Large intestine (tissue), 12 donors: ENCODE data around the gene TMEM213. TPM values are rescaled to one million over a fixed set of nuclear protein-coding genes. Genes with fewer than 3 reads are reported as not detected.

Source experiments
- DNase-seq, 2 donors: peaks; one replicate each; pipeline versions ENCODE4 v3.0.0 to v3.0.0-alpha.2; 2013
- H3K27ac ChIP-seq: one replicate; pipeline ENCODE4 v1.5.1; 2013; ENCODE audit warnings: low read length
- H3K27me3 ChIP-seq: 2 replicates; pipeline ENCODE4 v1.6.1; 2013; ENCODE audit warnings: low read length; ENCODE audit not compliant: control insufficient read depth, insufficient read depth
- H3K36me3 ChIP-seq: 2 replicates; pipeline ENCODE4 v1.6.1; 2013; ENCODE audit warnings: low read length; ENCODE audit not compliant: control insufficient read depth, insufficient read depth
- H3K4me1 ChIP-seq: one replicate; pipeline ENCODE4 v1.6.1; 2013; ENCODE audit warnings: low read length; ENCODE audit not compliant: control insufficient read depth, insufficient read depth
- H3K4me3 ChIP-seq: one replicate; pipeline ENCODE4 v1.5.1; 2013; ENCODE audit warnings: low read length
- H3K9me3 ChIP-seq: one replicate; pipeline ENCODE4 v1.6.1; 2013; ENCODE audit warnings: mild to moderate bottlenecking, low read depth, low read length, moderate library complexity; ENCODE audit not compliant: control insufficient read depth
- WGBS: methylation state at CpG from one replicate; pipeline ENCODE4 v1.1.5; 2013; ENCODE audit warnings: low lambda C conversion rate; ENCODE audit not compliant: insufficient coverage; 5-methylcytosine and 5-hydroxymethylcytosine counted together
- long read RNA-seq, 11 donors: transcript quantifications; one replicate each; lab custom pipeline, GENCODE V29; 2026
- polyA plus RNA-seq: library from polyadenylated mRNA; unstranded; fragments of 120-200 nt; gene quantifications from one replicate; pipeline ENCODE4 v1.2.1, GENCODE V29; 2013

TMEM213 gene
- 0.01 TPM for polyA plus RNA-seq
- long read RNA-seq, donor 1, result 0 reads
- long read RNA-seq, donor 2, result 0 reads
- long read RNA-seq, donor 3, full-length matches to known transcripts, result 1 of 1 reads
- long read RNA-seq, donor 3, partial matches to known transcripts, result 0 of 1 reads
- long read RNA-seq, donor 3, other reads (novel, unspliced or antisense), result 0 of 1 reads
- long read RNA-seq, donor 4, result 0 reads
- long read RNA-seq, donor 5, result 0 reads
- long read RNA-seq, donor 6, result 0 reads
- long read RNA-seq, donor 7, result 0 reads
- long read RNA-seq, donor 8, result 0 reads
- long read RNA-seq, donor 9, result 0 reads
- long read RNA-seq, donor 10, result 0 reads
- long read RNA-seq, donor 11, result 0 reads

- H3K36me3 ChIP-seq, result no peaks in the 10 kb centered on the region
- peak in 1 of 2 donors; percentile 26 for DNase-seq
- H3K4me3 ChIP-seq, result no peak within 1 kb of the TSS
- peaks cover 2% of the 10 kb centered on the region for H3K4me1 ChIP-seq
- WGBS, result no CpG with 5 or more reads among the region's 14 CpGs
- no peaks in the 10 kb centered on the region for H3K27me3 ChIP-seq
- no peaks in the 10 kb centered on the region for H3K9me3 ChIP-seq
- H3K27ac ChIP-seq, result no peak within 1 kb of the TSS
Measured at GRCh38 chr7:138797715-138798320, at the start of gene TMEM213, which contains the start of gene ATP6V0A4. Gene TMEM213 (plus strand): TSS chr7:138797994. CDS start chr7:138798105, 111 bp downstream. Gene ATP6V0A4 (minus strand): TSS chr7:138798196. CDS start chr7:138771247, 26,949 bp downstream.

GRCh38 chr7:138748666-138749065, 49.1 kb upstream of the TMEM213 start:
- WGBS, result no CpG with 5 or more reads among the region's 6 CpGs
- Histone ChIP-seq H3K4me1 (no peaks in the 10 kb centered on the region), H3K27ac (no peak overlapping the region), H3K4me3 (no peak overlapping the region), H3K9me3 (no peaks in the 10 kb centered on the region), H3K27me3 (no peaks in the 10 kb centered on the region), H3K36me3 (no peaks in the 10 kb centered on the region)
- DNase-seq, result no peak

GRCh38 chr7:138749960-138750359, 47.8 kb upstream of the TMEM213 start:
- Histone ChIP-seq H3K9me3 (no peaks in the 10 kb centered on the region), H3K27ac (no peak overlapping the region), H3K4me3 (no peak overlapping the region), H3K4me1 (no peaks in the 10 kb centered on the region), H3K36me3 (no peaks in the 10 kb centered on the region), H3K27me3 (no peaks in the 10 kb centered on the region)
- 49% methylated on average over 2 of the region's 3 CpGs for WGBS
- no peak for DNase-seq

- no peak for DNase-seq
- H3K27ac ChIP-seq, result no peak overlapping the region
- no peaks in the 10 kb centered on the region for H3K9me3 ChIP-seq
- H3K4me1 ChIP-seq, result no peaks in the 10 kb centered on the region
- no peaks in the 10 kb centered on the region for H3K36me3 ChIP-seq
- H3K27me3 ChIP-seq, result no peaks in the 10 kb centered on the region
- H3K4me3 ChIP-seq, result no peak overlapping the region
- no CpG with 5 or more reads among the region's 15 CpGs for WGBS
Measured at GRCh38 chr7:138750473-138750872, 47.3 kb upstream of the TMEM213 start.

- no peak for DNase-seq
- Histone ChIP-seq H3K27me3 (no peaks in the 10 kb centered on the region), H3K27ac (no peak overlapping the region), H3K36me3 (no peaks in the 10 kb centered on the region), H3K4me3 (no peak overlapping the region), H3K9me3 (no peaks in the 10 kb centered on the region), H3K4me1 (no peaks in the 10 kb centered on the region)
- WGBS, result 40% methylated on average over 1 of the region's 18 CpGs
Measured at GRCh38 chr7:138750901-138751464, 46.8 kb upstream of the TMEM213 start.

- WGBS, result no CpG with 5 or more reads among the region's 12 CpGs
Measured at GRCh38 chr7:138752518-138753149, 45.2 kb upstream of the TMEM213 start.

GRCh38 chr7:138753150-138753518, 44.7 kb upstream of the TMEM213 start:
- Histone ChIP-seq H3K4me3 (no peak overlapping the region), H3K36me3 (no peaks in the 10 kb centered on the region), H3K27ac (no peak overlapping the region), H3K4me1 (no peaks in the 10 kb centered on the region), H3K27me3 (no peaks in the 10 kb centered on the region), H3K9me3 (no peaks in the 10 kb centered on the region)
- DNase-seq, result no peak
- WGBS, result 67% methylated on average over 5 of the region's 8 CpGs

More at GRCh38 chr7:138752518-138753149, 45.2 kb upstream of the TMEM213 start:
- Histone ChIP-seq H3K27me3 (no peaks in the 10 kb centered on the region), H3K27ac (no peak overlapping the region), H3K36me3 (no peaks in the 10 kb centered on the region), H3K9me3 (no peaks in the 10 kb centered on the region), H3K4me3 (no peak overlapping the region), H3K4me1 (no peaks in the 10 kb centered on the region)
- DNase-seq, result peak in 1 of 2 donors; percentile 25

GRCh38 chr7:138753610-138754009, 44.2 kb upstream of the TMEM213 start:
- H3K27ac ChIP-seq, result no peak overlapping the region
- WGBS, result no CpG with 5 or more reads among the region's 5 CpGs
- no peaks in the 10 kb centered on the region for H3K9me3 ChIP-seq
- no peaks in the 10 kb centered on the region for H3K27me3 ChIP-seq
- no peaks in the 10 kb centered on the region for H3K4me1 ChIP-seq
- DNase-seq, result no peak
- no peak overlapping the region for H3K4me3 ChIP-seq
- no peaks in the 10 kb centered on the region for H3K36me3 ChIP-seq

- Histone ChIP-seq H3K4me1 (no peaks in the 10 kb centered on the region), H3K36me3 (no peaks in the 10 kb centered on the region), H3K27me3 (no peaks in the 10 kb centered on the region), H3K4me3 (no peak overlapping the region), H3K27ac (no peak overlapping the region), H3K9me3 (no peaks in the 10 kb centered on the region)
- no peak for DNase-seq
- no CpG with 5 or more reads among the region's 10 CpGs for WGBS
Measured at GRCh38 chr7:138755331-138755747, 42.5 kb upstream of the TMEM213 start.

- no peaks in the 10 kb centered on the region for H3K36me3 ChIP-seq
- no peak for DNase-seq
- no peak overlapping the region for H3K4me3 ChIP-seq
- H3K9me3 ChIP-seq, result no peaks in the 10 kb centered on the region
- H3K27me3 ChIP-seq, result no peaks in the 10 kb centered on the region
- H3K27ac ChIP-seq, result no peak overlapping the region
- WGBS, result no CpG with 5 or more reads among the region's 4 CpGs
- no peaks in the 10 kb centered on the region for H3K4me1 ChIP-seq
Measured at GRCh38 chr7:138755842-138756590, 41.8 kb upstream of the TMEM213 start.
